A549 (cell line): Measurements from ENCODE around the gene RRP12. TPM values are rescaled to one million over a fixed set of nuclear protein-coding genes. Genes with fewer than 3 reads are reported as not detected.
A peak's percentile ranks its signal among the peaks of the same experiment; 100 is the strongest.
"Not testable (repeated sequence)": the region's sequence is repeated elsewhere in the genome, so short reads cannot be mapped to it uniquely, and the experiment has no call there.

Experiments used
- ATAC-seq, 2 experiments: fragments of 200-7000 bp in 1 of 2; fragments of >200 bp in 1 of 2; cut with Nextera tagmentation in 1 of 2; cut with Tn5 transposase in 1 of 2; 3 replicates each; pipeline versions ENCODE4 v1.8.0 to v1.9.1; 2018 to 2020; ENCODE audit warnings: mild to moderate bottlenecking in 1 of 2, moderate library complexity in 1 of 2
- CTCF ChIA-PET: fragments of 300-600 bp; sonication (Branson Sonifier 250); formaldehyde crosslinking; extraction: SDS; loops from one replicate; lab custom pipeline; 2021; ENCODE audit warnings: antibody characterized with exemption, inconsistent platforms; lab: Yijun Ruan, JAX
- POLR2A ChIA-PET: fragments of 350-600 bp; formaldehyde crosslinking; extraction: SDS; loops from one replicate; lab custom pipeline; 2021; ENCODE audit warnings: antibody characterized with exemption, inconsistent platforms; lab: Yijun Ruan, JAX
- DNase-seq, 2 experiments: peaks; one replicate each; pipeline versions ENCODE4 v3.0.0 to v3.0.0-alpha.2; 2011 to 2016; ENCODE audit warnings: low read depth in 1 of 2, low spot score in 1 of 2
- FAIRE-seq: peaks from 2 replicates; lab custom pipeline; 2011; peaks lifted over from hg19 to GRCh38; lab: Jason Lieb, UNC
- H3K27ac ChIP-seq, 2 experiments: fragments of >200 bp; sonication (Bioruptor Twin); formaldehyde crosslinking; 3 replicates each; pipeline ENCODE4 v1.5.1; 2016 to 2017
- H3K4me1 ChIP-seq: fragments of >200 bp; sonication (Bioruptor Twin); formaldehyde crosslinking; 3 replicates; pipeline ENCODE4 v1.6.1; 2016
- H3K4me2 ChIP-seq: fragments of >200 bp; sonication (Bioruptor Twin); formaldehyde crosslinking; 3 replicates; pipeline ENCODE4 v1.6.1; 2016
- H3K4me3 ChIP-seq: fragments of >200 bp; sonication (Bioruptor Twin); formaldehyde crosslinking; 3 replicates; pipeline ENCODE4 v1.5.1; 2016
- H3K9me3 ChIP-seq: fragments of >200 bp; sonication (Bioruptor Twin); formaldehyde crosslinking; 3 replicates; pipeline ENCODE4 v1.6.1; 2016
- BHLHE40 ChIP-seq: IDR thresholded peaks from 2 replicates; pipeline ENCODE4 v1.6.1; 2012; ENCODE audit warnings: low read depth, low read length, inconsistent platforms
- CEBPB ChIP-seq, 2 experiments: fragments of >200 bp in 1 of 2; sonication (Bioruptor Twin) in 1 of 2; formaldehyde crosslinking in 1 of 2; IDR thresholded peaks; 2 replicates each; pipeline ENCODE4 v1.6.1; 2012 to 2016
- CHD2 ChIP-seq: fragments of 150-350 bp; IDR thresholded peaks from 2 replicates; pipeline ENCODE4 v1.6.1; 2014; ENCODE audit warnings: low read length; ENCODE audit not compliant: partially characterized antibody
- EP300 ChIP-seq, 2 experiments: fragments of >200 bp; sonication (Bioruptor Twin); formaldehyde crosslinking; IDR thresholded peaks; 2 replicates in 1 of 2; 3 replicates in 1 of 2; pipeline ENCODE4 v1.6.1; 2016 to 2017
- HMGXB4 ChIP-seq: fragments of 250-450 bp; sonication (Bioruptor Pico); IDR thresholded peaks from 2 replicates; pipeline ENCODE4 v1.5.0; 2021; ENCODE audit warnings: mild to moderate bottlenecking, moderate library complexity, borderline replicate concordance
- HOXA7 ChIP-seq: fragments of 250-450 bp; sonication (Bioruptor Pico); IDR thresholded peaks from 2 replicates; pipeline ENCODE4 v1.5.0; 2020; ENCODE audit warnings: mild to moderate bottlenecking, moderate library complexity
- HOXB13 ChIP-seq: fragments of 250-450 bp; sonication (Bioruptor Pico); IDR thresholded peaks from 2 replicates; pipeline ENCODE4 v1.5.0; 2020; ENCODE audit warnings: low read depth, mild to moderate bottlenecking, moderate library complexity
- HOXB5 ChIP-seq: fragments of 250-450 bp; sonication (Bioruptor Pico); IDR thresholded peaks from 2 replicates; pipeline ENCODE4 v1.5.0; 2020; ENCODE audit warnings: mild to moderate bottlenecking, moderate library complexity
- KDM5A ChIP-seq: fragments of 200-600 bp; sonication (generic); IDR thresholded peaks from 2 replicates; pipeline ENCODE4 v1.6.1; 2016; ENCODE audit warnings: antibody characterized with exemption, mild to moderate bottlenecking
- MYC ChIP-seq: IDR thresholded peaks from 2 replicates; pipeline ENCODE4 v1.6.1; 2012; ENCODE audit warnings: mild to moderate bottlenecking, inconsistent platforms, low read length, improper control_type of control experiment, borderline replicate concordance
- NPAS2 ChIP-seq: fragments of 250-450 bp; sonication (Bioruptor Pico); IDR thresholded peaks from 2 replicates; pipeline ENCODE4 v1.8.0; 2022; ENCODE audit warnings: mild to moderate bottlenecking, moderate library complexity, borderline replicate concordance
- NR3C1 ChIP-seq: fragments of >200 bp; sonication (Bioruptor Twin); formaldehyde crosslinking; IDR thresholded peaks from 3 replicates; pipeline ENCODE4 v1.6.1; 2017
- PHF8 ChIP-seq: fragments of 200-600 bp; sonication (generic); IDR thresholded peaks from 2 replicates; pipeline ENCODE4 v1.6.1; 2016; ENCODE audit warnings: low read depth, mild to moderate bottlenecking, antibody characterized with exemption, moderate library complexity, borderline replicate concordance
- POLR2AphosphoS2 ChIP-seq: conservative IDR thresholded peaks from 2 replicates; pipeline ENCODE4 v1.6.1; 2012; ENCODE audit warnings: low read length, improper control_type of control experiment, inconsistent platforms
- RARB ChIP-seq: fragments of 250-450 bp; sonication (Bioruptor Pico); IDR thresholded peaks from 2 replicates; pipeline ENCODE4 v1.8.0; 2021; ENCODE audit warnings: mild to moderate bottlenecking, moderate library complexity
- REST ChIP-seq: fragments of 200-600 bp; sonication (generic); IDR thresholded peaks from 2 replicates; pipeline ENCODE4 v1.6.1; 2016; ENCODE audit warnings: antibody characterized with exemption, mild to moderate bottlenecking, moderate library complexity
- SMC3 ChIP-seq: fragments of >200 bp; sonication (Bioruptor Twin); formaldehyde crosslinking; IDR thresholded peaks from 3 replicates; pipeline ENCODE4 v1.6.1; 2018; ENCODE audit warnings: inconsistent platforms
- ZFP36 ChIP-seq: fragments of 450-650 bp; IDR thresholded peaks from 2 replicates; pipeline ENCODE4 v1.6.1; 2014; ENCODE audit warnings: borderline replicate concordance; ENCODE audit not compliant: partially characterized antibody
- WGBS: methylation state at CpG from one replicate; pipeline ENCODE4 v1.1.6; 2017; ENCODE audit errors: missing lambda C conversion rate; 5-methylcytosine and 5-hydroxymethylcytosine counted together
- polyA plus RNA-seq, 4 experiments: library from polyadenylated mRNA; depleted of rRNA in 3 of 4; stranded (reverse); fragments of >200 nt; fragmentation: RNase III in 1 of 4; extraction: RNeasy Plus Mini Kit Qiagen cat#74134 plus additional on column Dnase treatment in 1 of 4; gene quantifications; 2 replicates in 3 of 4; 3 replicates in 1 of 4; pipeline ENCODE4 v1.2.3, GENCODE V29; 2011 to 2017
- TF ChIP-seq, protein P1 (sequence below): IDR thresholded peaks from 2 replicates; pipeline ENCODE4 v1.6.1; 2012; ENCODE audit warnings: low read depth, borderline replicate concordance
- TF ChIP-seq, protein P2 (sequence below): fragments of 450-650 bp; IDR thresholded peaks from 2 replicates; pipeline ENCODE4 v1.6.1; 2014; ENCODE audit warnings: antibody characterized with exemption

The RRP12 gene
- polyA plus RNA-seq, 2 of the 4 experiments (the other 2 are of a cell fraction) = 37.9 to 40.8 TPM

GRCh38 chr10:97425964-97426775, 25.0 kb upstream of the RRP12 start, which contains the start of gene PGAM1 (continued):
- TF ChIP-seq HOXB13 (CRISPR knock-in tag) = no peak
- TF ChIP-seq KDM5A = no peak
- TF ChIP-seq, protein P1, sequence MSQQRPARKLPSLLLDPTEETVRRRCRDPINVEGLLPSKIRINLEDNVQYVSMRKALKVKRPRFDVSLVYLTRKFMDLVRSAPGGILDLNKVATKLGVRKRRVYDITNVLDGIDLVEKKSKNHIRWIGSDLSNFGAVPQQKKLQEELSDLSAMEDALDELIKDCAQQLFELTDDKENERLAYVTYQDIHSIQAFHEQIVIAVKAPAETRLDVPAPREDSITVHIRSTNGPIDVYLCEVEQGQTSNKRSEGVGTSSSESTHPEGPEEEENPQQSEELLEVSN = peak; percentile 77
- no peak for TF ChIP-seq POLR2AphosphoS2
- TF ChIP-seq SMC3 = no peak
- TF ChIP-seq MYC = peak; percentile 67; the same call in 1 of the 2 replicates
- TF ChIP-seq CHD2 = no peak
- no peak for TF ChIP-seq BHLHE40
- TF ChIP-seq HMGXB4 (CRISPR knock-in tag) = no peak
- peak; percentile 57; the same call in 1 of the 2 replicates for TF ChIP-seq PHF8
- no peak for TF ChIP-seq ZFP36
- no peak for TF ChIP-seq RARB (CRISPR knock-in tag)
- TF ChIP-seq REST = no peak
- TF ChIP-seq NR3C1 = no peak
- no peak for TF ChIP-seq EP300 (IDR thresholded peaks at IDR 0.05)
- TF ChIP-seq, protein P2, sequence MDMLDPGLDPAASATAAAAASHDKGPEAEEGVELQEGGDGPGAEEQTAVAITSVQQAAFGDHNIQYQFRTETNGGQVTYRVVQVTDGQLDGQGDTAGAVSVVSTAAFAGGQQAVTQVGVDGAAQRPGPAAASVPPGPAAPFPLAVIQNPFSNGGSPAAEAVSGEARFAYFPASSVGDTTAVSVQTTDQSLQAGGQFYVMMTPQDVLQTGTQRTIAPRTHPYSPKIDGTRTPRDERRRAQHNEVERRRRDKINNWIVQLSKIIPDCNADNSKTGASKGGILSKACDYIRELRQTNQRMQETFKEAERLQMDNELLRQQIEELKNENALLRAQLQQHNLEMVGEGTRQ = no peak
- no peak for TF ChIP-seq NPAS2 (CRISPR knock-in tag)
- no peak for TF ChIP-seq HOXA7 (CRISPR knock-in tag)
- no peak for TF ChIP-seq CEBPB (IDR thresholded peaks at IDR 0.05)
- no peak for TF ChIP-seq HOXB5 (CRISPR knock-in tag)
- TF ChIP-seq, all 56 proteins: peak for 10

GRCh38 chr10:97423757-97424098, 22.6 kb upstream of the RRP12 start:
- peaks cover 16% of the 10 kb centered on the region; the same call in 2 of the 3 replicates for H3K4me1 ChIP-seq
- FAIRE-seq, H3K27ac ChIP-seq, DNase-seq, H3K4me3 ChIP-seq, H3K4me2 ChIP-seq, ATAC-seq, H3K9me3 ChIP-seq, POLR2A ChIA-PET: not testable (repeated sequence)
- CTCF ChIA-PET = interaction anchor here (0.7 to 1.9 kb wide), 6 partner anchors 9 to 30 kb away, joined by 3 to 6 read pairs (median 6); no protein-coding TSS in a partner anchor
- 94% methylated on average over 8 of the region's 8 CpGs for WGBS
